Measurements from ENCODE around the gene AGAP1. TPM values are rescaled to one million over a fixed set of nuclear protein-coding genes. Genes with fewer than 3 reads are reported as not detected.

AGAP1 gene
- polyA plus RNA-seq, 2 of the 4 experiments (the other 2 are of a cell fraction), result 20.2 to 21.9 TPM

- H3K9me3 ChIP-seq, result no peaks in the 10 kb centered on the region
- no peak overlapping the region for H3K4me2 ChIP-seq
- H3K27ac ChIP-seq, result no peak overlapping the region
- ATAC-seq (no peak), FAIRE-seq (no peak), DNase-seq (ENCODE audit: low read depth in 1 of 2, low spot score in 1 of 2) (no peak)
- H3K4me1 ChIP-seq, result no peaks in the 10 kb centered on the region
- POLR2A ChIA-PET, result no interaction called here
- CTCF ChIA-PET, result no interaction called here
- TF ChIP-seq EP300 (IDR thresholded peaks at IDR 0.05), result no peak
- H3K4me3 ChIP-seq, result no peak overlapping the region
- 90% methylated on average over 2 of the region's 3 CpGs for WGBS (ENCODE audit: missing lambda C conversion rate)
These were observed 532.0 kb downstream of the AGAP1 start for GRCh38 chr2:236025892-236026291.

DNA sequence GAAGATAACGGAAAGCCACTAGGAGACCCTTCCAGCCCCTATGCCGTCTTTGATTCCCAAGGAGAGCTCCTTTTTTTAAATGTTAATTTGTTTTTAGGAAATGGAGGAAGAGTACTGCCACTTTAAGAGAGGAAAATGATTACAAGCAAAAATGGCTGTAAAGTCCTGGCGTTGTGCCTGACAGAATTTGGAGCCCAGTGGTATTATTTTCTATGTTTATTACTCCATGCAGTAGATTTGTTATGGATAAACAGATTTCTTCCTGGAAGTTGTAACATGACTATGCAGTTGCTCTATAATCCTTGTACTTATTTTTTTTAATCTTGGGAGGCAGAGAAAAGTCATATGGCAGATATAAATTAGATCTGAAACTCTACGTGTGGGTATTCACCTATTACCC is 533.0 kb downstream of the AGAP1 start:
- ATAC-seq (no peak), DNase-seq (ENCODE audit: low read depth in 1 of 2, low spot score in 1 of 2) (no peak), FAIRE-seq (no peak)
- H3K4me1 ChIP-seq, result no peaks in the 10 kb centered on the region
- POLR2A ChIA-PET, result no interaction called here
- 89% methylated on average over 4 of the region's 4 CpGs for WGBS (ENCODE audit: missing lambda C conversion rate)
- no peak for TF ChIP-seq JUNB (IDR thresholded peaks at IDR 0.05)
- no peak for TF ChIP-seq RARB (CRISPR knock-in tag; IDR thresholded peaks at IDR 0.05)
- H3K9me3 ChIP-seq, result no peaks in the 10 kb centered on the region
- H3K4me2 ChIP-seq, result no peak overlapping the region
- no peak overlapping the region for H3K4me3 ChIP-seq
- H3K27ac ChIP-seq, result no peak overlapping the region
- CTCF ChIA-PET, result no interaction called here

DNA sequence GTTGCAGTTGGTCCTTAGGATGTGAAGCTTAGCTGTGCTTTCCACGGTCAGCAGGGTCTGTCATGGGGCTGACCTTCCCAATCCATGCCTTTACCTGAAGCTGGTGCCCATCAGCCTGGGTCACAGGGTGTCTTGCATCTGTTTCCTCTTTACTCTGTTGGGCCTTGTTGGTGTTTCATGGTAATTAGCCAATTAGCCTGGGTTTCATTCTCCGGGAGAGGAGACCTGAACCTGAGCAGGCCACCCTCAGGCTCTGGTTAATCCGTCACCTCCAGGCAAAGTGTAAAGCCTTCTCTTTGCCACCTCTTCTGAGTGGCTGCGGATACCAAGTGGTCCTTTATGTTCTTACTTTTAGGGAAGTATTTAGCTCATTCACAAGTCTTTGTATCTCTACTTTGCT is 534.2 kb downstream of the AGAP1 start:
- ATAC-seq, result no peak
- Histone ChIP-seq H3K4me3 (no peak overlapping the region), H3K9me3 (no peaks in the 10 kb centered on the region), H3K4me1 (no peaks in the 10 kb centered on the region), H3K4me2 (no peak overlapping the region), H3K27ac (no peak overlapping the region)
- no peak for DNase-seq (ENCODE audit: low read depth in 1 of 2, low spot score in 1 of 2)
- ChIA-PET CTCF (no interaction called here), POLR2A (no interaction called here)
- no peak for TF ChIP-seq ELK1 (IDR thresholded peaks at IDR 0.05; ENCODE audit: low read depth, low read length)
- TF ChIP-seq, protein P1, sequence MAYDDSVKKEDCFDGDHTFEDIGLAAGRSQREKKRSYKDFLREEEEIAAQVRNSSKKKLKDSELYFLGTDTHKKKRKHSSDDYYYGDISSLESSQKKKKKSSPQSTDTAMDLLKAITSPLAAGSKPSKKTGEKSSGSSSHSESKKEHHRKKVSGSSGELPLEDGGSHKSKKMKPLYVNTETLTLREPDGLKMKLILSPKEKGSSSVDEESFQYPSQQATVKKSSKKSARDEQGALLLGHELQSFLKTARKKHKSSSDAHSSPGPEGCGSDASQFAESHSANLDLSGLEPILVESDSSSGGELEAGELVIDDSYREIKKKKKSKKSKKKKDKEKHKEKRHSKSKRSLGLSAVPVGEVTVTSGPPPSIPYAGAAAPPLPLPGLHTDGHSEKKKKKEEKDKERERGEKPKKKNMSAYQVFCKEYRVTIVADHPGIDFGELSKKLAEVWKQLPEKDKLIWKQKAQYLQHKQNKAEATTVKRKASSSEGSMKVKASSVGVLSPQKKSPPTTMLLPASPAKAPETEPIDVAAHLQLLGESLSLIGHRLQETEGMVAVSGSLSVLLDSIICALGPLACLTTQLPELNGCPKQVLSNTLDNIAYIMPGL (CRISPR knock-in tag; IDR thresholded peaks at IDR 0.05; ENCODE audit: borderline replicate concordance), result no peak
- TF ChIP-seq CEBPB (IDR thresholded peaks at IDR 0.05), result no peak
- TF ChIP-seq ESRRA (IDR thresholded peaks at IDR 0.05; ENCODE audit: borderline replicate concordance, low read length), result no peak
- TF ChIP-seq HOXB13 (CRISPR knock-in tag; IDR thresholded peaks at IDR 0.05; ENCODE audit: low read depth), result no peak
- WGBS (ENCODE audit: missing lambda C conversion rate), result 93% methylated on average over 4 of the region's 4 CpGs
- FAIRE-seq, result no peak

DNA sequence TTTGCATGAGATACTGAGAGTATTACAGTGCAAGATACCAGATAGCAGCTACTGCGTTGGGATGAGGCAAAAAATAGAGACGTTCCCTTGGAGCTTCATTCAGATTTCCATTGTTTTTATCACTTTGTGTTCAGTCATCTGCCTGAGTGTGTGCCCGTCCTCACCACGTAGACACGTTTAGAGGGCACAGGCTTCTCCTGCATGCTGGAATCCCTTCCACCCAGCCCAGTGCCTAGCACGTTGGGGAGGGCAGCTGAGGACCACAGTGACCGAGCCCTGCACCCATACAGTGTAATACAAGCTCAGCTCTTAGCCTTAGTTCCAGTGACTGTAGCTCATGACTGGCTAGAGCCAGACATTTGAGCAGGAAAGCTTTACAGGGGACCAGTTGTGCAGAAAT is 539.6 kb downstream of the AGAP1 start:
- no peaks in the 10 kb centered on the region for H3K4me1 ChIP-seq
- no peaks in the 10 kb centered on the region for H3K9me3 ChIP-seq
- no peak overlapping the region for H3K4me3 ChIP-seq
- H3K4me2 ChIP-seq, result no peak overlapping the region
- DNase-seq (ENCODE audit: low read depth in 1 of 2, low spot score in 1 of 2) (no peak), FAIRE-seq (no peak), ATAC-seq (no peak)
- TF ChIP-seq POLR2AphosphoS2 (conservative IDR thresholded peaks at IDR 0.05; ENCODE audit: low read length) (no peak), MYC (IDR thresholded peaks at IDR 0.05; ENCODE audit: borderline replicate concordance, low read length) (no peak), CHD2 (IDR thresholded peaks at IDR 0.05; ENCODE audit: low read length, partially characterized antibody) (no peak), HOXB13 (CRISPR knock-in tag; IDR thresholded peaks at IDR 0.05; ENCODE audit: low read depth) (no peak), HOXB5 (CRISPR knock-in tag; IDR thresholded peaks at IDR 0.05) (no peak), JUNB (IDR thresholded peaks at IDR 0.05) (no peak), KDM5A (IDR thresholded peaks at IDR 0.05) (no peak)
- TF ChIP-seq, protein P2, sequence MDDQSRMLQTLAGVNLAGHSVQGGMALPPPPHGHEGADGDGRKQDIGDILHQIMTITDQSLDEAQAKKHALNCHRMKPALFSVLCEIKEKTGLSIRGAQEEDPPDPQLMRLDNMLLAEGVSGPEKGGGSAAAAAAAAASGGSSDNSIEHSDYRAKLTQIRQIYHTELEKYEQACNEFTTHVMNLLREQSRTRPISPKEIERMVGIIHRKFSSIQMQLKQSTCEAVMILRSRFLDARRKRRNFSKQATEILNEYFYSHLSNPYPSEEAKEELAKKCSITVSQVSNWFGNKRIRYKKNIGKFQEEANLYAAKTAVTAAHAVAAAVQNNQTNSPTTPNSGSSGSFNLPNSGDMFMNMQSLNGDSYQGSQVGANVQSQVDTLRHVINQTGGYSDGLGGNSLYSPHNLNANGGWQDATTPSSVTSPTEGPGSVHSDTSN (IDR thresholded peaks at IDR 0.05), result no peak
- ChIA-PET POLR2A (no interaction called here), CTCF (interaction anchor here (1.2 kb wide), 1 partner anchor 61 kb away, joined by 3 read pairs; no protein-coding TSS in a partner anchor)
- WGBS (ENCODE audit: missing lambda C conversion rate), result 88% methylated on average over 7 of the region's 7 CpGs
- no peak overlapping the region for H3K27ac ChIP-seq

All from A549 (cell line).